ENCODE data around the gene TMEM233.

TMEM233 gene

GRCh38 chr12:119691202-119691810 lies 97.7 kb downstream of the TMEM233 start:
- in situ Hi-C loops (cut with MboI; ENCODE audit: low pct_unique_long_range_greater_than_20kb, low sequenced_read_pairs): no loop called here
- no peak for DNase-seq

GRCh38 chr12:119692410-119692809 lies 98.8 kb downstream of the TMEM233 start:
- DNase-seq: no peak
- in situ Hi-C loops (cut with MboI; ENCODE audit: low pct_unique_long_range_greater_than_20kb, low sequenced_read_pairs): no loop called here
